HG03025 (cell line): ENCODE results near the gene A3GALT2.

Experiments
- ATAC-seq: cut with Tn5 transposase; IDR thresholded peaks from one replicate; pipeline ENCODE4 v1.9.1; 2021; ENCODE audit warnings: mild to moderate bottlenecking, moderate library complexity; ENCODE audit not compliant: unreplicated experiment, low FRiP score

Gene A3GALT2

DNA sequence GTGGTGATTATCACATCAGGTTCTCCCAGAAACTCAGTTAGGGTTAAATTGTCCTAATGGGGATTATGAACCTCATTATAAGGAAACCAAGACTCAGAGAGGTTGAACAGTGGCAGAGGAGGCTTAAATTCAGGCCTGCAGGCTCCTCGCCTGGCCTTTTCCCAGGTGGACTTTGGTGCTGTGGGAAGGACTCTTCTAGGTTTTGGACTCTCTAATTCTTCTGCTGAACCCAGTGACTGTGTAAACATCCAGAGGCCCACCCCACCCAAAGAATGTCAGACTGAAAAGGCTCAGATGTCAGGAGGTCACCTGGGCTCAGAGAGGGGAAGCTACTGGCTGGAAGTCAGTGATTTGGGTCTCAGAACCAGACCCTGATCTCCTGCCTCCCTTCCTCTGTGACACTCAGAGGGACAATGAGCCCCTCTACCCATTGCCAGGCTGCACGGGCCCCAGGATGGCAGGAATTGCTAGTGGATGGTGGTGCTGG is 62.1 kb downstream of the A3GALT2 start:
- no peak for ATAC-seq

- ATAC-seq, result no peak
Observed at GRCh38 chr1:33257772-33258712, 62.9 kb downstream of the A3GALT2 start.

DNA sequence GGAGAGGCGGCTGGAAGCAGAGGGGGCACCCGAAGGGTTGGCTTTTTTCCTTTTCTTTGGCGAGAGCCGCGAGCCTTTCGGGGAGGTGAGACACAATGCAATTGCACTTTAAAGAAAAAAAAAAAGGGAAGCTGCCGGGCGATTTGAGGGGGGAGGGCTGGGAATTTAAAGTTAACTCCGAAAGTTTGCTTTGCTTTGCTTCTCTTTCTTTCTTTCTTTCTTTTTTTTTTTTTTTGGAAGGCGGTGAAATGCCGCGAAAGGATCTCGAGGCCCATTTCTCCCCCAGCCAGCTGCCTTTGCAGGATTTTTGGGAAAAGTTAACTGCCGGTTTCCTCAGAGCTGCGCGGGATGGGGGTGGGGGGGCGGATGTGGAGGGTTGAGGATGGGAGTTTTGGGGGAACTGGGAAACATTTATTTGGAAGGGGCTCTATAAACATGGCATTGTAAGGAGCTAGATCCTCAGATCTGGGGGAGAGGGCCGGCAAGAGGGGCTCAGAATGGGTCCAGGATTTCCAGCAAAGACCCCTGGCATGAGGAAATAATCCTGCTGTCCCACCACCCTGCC is 63.6 kb downstream of the A3GALT2 start:
- ATAC-seq, result no peak
